ENCODE results near the gene COA3.

DNA sequence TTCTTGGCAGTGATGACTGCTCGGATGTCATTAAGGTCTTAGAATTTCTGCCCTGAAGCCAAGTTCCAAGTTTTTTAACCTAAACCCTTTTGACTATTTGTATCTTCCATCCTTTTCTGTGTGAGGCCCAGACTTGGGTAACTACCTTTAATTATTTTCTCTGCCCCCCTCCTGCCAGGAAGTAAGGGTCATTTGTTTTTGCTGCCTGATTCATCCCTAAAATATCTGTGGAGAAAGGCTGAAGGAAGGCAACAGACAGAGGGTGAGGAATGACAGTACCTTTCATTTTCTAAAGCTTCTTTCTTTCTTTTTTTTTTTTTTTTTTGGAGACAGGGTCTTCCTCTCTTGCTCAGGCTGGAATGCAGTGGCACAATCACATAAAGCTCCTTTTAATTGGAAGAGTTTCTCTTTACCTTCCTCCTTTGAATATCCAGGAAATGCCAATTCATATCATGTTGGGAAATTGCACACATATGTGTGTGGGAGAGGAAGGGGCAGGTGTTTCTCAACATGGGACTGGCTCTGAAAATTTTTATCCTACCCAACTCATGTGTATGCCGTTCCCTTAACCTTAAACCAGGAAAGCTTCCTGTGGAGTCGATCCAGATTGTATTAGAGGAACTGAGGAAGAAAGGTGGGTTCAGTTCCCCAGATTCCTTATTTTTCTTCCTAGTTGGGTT lies 24.3 kb downstream of the COA3 start:
- TF ChIP-seq, protein P1, sequence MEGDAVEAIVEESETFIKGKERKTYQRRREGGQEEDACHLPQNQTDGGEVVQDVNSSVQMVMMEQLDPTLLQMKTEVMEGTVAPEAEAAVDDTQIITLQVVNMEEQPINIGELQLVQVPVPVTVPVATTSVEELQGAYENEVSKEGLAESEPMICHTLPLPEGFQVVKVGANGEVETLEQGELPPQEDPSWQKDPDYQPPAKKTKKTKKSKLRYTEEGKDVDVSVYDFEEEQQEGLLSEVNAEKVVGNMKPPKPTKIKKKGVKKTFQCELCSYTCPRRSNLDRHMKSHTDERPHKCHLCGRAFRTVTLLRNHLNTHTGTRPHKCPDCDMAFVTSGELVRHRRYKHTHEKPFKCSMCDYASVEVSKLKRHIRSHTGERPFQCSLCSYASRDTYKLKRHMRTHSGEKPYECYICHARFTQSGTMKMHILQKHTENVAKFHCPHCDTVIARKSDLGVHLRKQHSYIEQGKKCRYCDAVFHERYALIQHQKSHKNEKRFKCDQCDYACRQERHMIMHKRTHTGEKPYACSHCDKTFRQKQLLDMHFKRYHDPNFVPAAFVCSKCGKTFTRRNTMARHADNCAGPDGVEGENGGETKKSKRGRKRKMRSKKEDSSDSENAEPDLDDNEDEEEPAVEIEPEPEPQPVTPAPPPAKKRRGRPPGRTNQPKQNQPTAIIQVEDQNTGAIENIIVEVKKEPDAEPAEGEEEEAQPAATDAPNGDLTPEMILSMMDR (IDR thresholded peaks at IDR 0.05) = no peak
- TF ChIP-seq POLR2A (IDR thresholded peaks at IDR 0.05) = no peak

All from esophagus squamous epithelium (tissue), 4 donors.